HL-60 (cell line): Measurements from ENCODE around the gene PTTG2.

Experiments used
- DNase-seq, 2 experiments: peaks; one replicate each; pipeline ENCODE4 v3.0.0-alpha.2; 2010 to 2020; ENCODE audit warnings: low read depth in 1 of 2, low spot score in 1 of 2
- H3K27ac ChIP-seq: fragments of 250-450 bp; sonication (Bioruptor Pico); replicated peaks from 2 replicates; pipeline ENCODE4 v1.5.1; 2020; ENCODE audit warnings: mild to moderate bottlenecking, moderate library complexity
- H3K27me3 ChIP-seq: fragments of 250-450 bp; sonication (Bioruptor Pico); 2 replicates; pipeline ENCODE4 v1.5.1; 2021; ENCODE audit warnings: mild to moderate bottlenecking, moderate library complexity; ENCODE audit not compliant: insufficient read depth, poor library complexity, severe bottlenecking
- H3K4me3 ChIP-seq: replicated peaks from 2 replicates; pipeline ENCODE4 v1.5.1; 2011; ENCODE audit warnings: mild to moderate bottlenecking, control low read depth, low read length; ENCODE audit not compliant: insufficient read depth
- GABPA ChIP-seq: IDR thresholded peaks from 2 replicates; pipeline ENCODE4 v1.6.1; 2012; ENCODE audit warnings: low read depth
- POLR2AphosphoS5 ChIP-seq: IDR thresholded peaks from 2 replicates; pipeline ENCODE4 v1.6.1; 2012; ENCODE audit warnings: low read depth
- SPI1 ChIP-seq: IDR thresholded peaks from 2 replicates; pipeline ENCODE4 v1.6.1; 2012; ENCODE audit warnings: low read depth, mild to moderate bottlenecking, borderline replicate concordance
- TF ChIP-seq, protein P1 (sequence below): IDR thresholded peaks from 2 replicates; pipeline ENCODE4 v1.6.1; 2012; ENCODE audit warnings: low read depth; ENCODE audit not compliant: insufficient replicate concordance
- TF ChIP-seq, protein P2 (sequence below): IDR thresholded peaks from one replicate; pipeline ENCODE4 v1.5.1; 2011; ENCODE audit warnings: low read length, control low read depth, inconsistent platforms; ENCODE audit not compliant: insufficient read depth

Gene PTTG2

DNA sequence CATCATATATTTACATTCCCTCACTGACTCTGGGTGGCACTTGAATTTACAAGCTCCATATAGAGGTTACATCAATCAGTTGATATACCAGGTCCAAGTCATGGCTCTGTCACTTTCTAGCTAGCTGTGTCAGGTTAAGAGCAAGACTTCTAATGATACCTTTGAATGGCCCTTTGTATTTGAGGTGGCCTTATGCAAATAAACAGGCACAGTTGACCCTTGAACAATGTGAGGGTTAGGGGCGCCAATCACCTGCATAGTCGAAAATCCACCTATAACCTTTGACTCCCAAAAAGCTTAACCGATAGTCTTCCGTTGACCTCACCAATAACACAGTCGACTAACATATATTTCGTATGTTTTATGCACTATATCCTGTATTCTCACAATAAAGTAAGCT, 1.3 kb upstream of the PTTG2 start:
- Histone ChIP-seq H3K27ac (no peak overlapping the region), H3K27me3 (no peaks in the 10 kb centered on the region), H3K4me3 (no peak overlapping the region)
- DNase-seq, result no peak
- no peak for TF ChIP-seq GABPA
- no peak for TF ChIP-seq SPI1
- TF ChIP-seq, protein P1, sequence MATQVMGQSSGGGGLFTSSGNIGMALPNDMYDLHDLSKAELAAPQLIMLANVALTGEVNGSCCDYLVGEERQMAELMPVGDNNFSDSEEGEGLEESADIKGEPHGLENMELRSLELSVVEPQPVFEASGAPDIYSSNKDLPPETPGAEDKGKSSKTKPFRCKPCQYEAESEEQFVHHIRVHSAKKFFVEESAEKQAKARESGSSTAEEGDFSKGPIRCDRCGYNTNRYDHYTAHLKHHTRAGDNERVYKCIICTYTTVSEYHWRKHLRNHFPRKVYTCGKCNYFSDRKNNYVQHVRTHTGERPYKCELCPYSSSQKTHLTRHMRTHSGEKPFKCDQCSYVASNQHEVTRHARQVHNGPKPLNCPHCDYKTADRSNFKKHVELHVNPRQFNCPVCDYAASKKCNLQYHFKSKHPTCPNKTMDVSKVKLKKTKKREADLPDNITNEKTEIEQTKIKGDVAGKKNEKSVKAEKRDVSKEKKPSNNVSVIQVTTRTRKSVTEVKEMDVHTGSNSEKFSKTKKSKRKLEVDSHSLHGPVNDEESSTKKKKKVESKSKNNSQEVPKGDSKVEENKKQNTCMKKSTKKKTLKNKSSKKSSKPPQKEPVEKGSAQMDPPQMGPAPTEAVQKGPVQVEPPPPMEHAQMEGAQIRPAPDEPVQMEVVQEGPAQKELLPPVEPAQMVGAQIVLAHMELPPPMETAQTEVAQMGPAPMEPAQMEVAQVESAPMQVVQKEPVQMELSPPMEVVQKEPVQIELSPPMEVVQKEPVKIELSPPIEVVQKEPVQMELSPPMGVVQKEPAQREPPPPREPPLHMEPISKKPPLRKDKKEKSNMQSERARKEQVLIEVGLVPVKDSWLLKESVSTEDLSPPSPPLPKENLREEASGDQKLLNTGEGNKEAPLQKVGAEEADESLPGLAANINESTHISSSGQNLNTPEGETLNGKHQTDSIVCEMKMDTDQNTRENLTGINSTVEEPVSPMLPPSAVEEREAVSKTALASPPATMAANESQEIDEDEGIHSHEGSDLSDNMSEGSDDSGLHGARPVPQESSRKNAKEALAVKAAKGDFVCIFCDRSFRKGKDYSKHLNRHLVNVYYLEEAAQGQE, result no peak
- TF ChIP-seq, protein P2, sequence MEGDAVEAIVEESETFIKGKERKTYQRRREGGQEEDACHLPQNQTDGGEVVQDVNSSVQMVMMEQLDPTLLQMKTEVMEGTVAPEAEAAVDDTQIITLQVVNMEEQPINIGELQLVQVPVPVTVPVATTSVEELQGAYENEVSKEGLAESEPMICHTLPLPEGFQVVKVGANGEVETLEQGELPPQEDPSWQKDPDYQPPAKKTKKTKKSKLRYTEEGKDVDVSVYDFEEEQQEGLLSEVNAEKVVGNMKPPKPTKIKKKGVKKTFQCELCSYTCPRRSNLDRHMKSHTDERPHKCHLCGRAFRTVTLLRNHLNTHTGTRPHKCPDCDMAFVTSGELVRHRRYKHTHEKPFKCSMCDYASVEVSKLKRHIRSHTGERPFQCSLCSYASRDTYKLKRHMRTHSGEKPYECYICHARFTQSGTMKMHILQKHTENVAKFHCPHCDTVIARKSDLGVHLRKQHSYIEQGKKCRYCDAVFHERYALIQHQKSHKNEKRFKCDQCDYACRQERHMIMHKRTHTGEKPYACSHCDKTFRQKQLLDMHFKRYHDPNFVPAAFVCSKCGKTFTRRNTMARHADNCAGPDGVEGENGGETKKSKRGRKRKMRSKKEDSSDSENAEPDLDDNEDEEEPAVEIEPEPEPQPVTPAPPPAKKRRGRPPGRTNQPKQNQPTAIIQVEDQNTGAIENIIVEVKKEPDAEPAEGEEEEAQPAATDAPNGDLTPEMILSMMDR, result no peak
- no peak for TF ChIP-seq POLR2AphosphoS5

GRCh38 chr4:37960679-37961450, 667 bp downstream of the PTTG2 start:
- no peak for DNase-seq
- TF ChIP-seq POLR2AphosphoS5, result no peak
- no peak for TF ChIP-seq GABPA
- TF ChIP-seq SPI1, result no peak
- TF ChIP-seq, protein P2, result no peak
- TF ChIP-seq, protein P1, result no peak
- no peaks in the 10 kb centered on the region for H3K27me3 ChIP-seq
- H3K4me3 ChIP-seq, result no peak overlapping the region
- H3K27ac ChIP-seq, result no peak overlapping the region

DNA sequence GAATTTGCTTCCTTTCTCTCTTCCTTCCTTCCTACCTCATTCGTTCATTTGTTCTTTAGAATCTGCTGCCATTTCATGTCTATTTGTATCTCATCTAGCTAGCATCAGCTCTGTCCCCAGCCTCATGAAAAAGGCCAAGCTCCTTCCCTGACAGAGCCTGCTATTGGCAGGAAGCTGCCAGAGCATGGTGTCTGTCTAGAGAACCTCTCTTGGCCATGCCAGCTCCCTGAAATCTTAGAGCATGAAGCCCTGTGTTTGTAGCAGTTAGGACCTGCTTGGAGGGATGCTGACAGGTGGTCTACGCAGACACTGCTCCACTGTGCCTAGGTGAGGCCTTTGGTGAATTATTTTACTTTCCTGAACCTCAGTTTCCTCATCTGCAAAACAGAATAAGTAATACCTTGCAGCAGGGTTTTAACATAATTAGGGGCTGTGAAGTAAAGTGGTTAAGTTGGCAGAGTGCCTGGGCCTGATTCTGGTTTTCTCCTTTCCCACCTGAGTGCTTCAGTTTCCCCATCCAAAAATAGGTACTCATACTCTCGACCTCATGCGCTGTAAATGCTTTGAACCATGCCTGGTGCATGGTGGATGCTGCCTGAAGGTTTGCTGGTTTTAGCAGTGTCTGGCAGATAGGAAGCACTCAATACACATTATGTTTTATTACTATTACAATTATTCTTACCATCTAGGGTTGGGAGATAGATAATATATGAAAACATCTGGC, 4.7 kb downstream of the PTTG2 start:
- H3K4me3 ChIP-seq, result no peak overlapping the region
- no peak overlapping the region for H3K27ac ChIP-seq
- no peaks in the 10 kb centered on the region for H3K27me3 ChIP-seq
- TF ChIP-seq GABPA (no peak), SPI1 (no peak), POLR2AphosphoS5 (no peak)
- TF ChIP-seq, protein P1, result no peak
- TF ChIP-seq, protein P2, result no peak
- no peak for DNase-seq
